Activated B cell treated with CpG ODN at 0.5 μM for 24 hours (primary cell): ENCODE data around the gene PTGR1. TPM values are rescaled to one million over a fixed set of nuclear protein-coding genes. Genes with fewer than 3 reads are reported as not detected.

Source experiments
- ATAC-seq: fragments of 200-7000 bp; cut with Tn5 transposase; one replicate; pipeline ENCODE4 v1.10.0; 2021; ENCODE audit warnings: low read depth, mild to moderate bottlenecking, moderate library complexity
- CTCF ChIA-PET: fragments of 350-600 bp; sonication (Branson Sonifier 250); formaldehyde crosslinking; loops from one replicate; lab custom pipeline; 2021; ENCODE audit warnings: antibody characterized with exemption; lab: Charles Lee
- POLR2A ChIA-PET: fragments of 350-600 bp; sonication (Branson Sonifier 250); formaldehyde crosslinking; loops from one replicate; lab custom pipeline; 2021; ENCODE audit warnings: antibody characterized with exemption; lab: Charles Lee
- DNase-seq: peaks from one replicate; pipeline ENCODE4 v3.0.0; 2022
- H3K27ac Mint-ChIP-seq: one replicate; pipeline ENCODE4 v1.8.0; 2020; ENCODE audit warnings: mixed read lengths
- H3K27me3 Mint-ChIP-seq: one replicate; pipeline ENCODE4 v1.8.0; 2021; ENCODE audit warnings: mixed read lengths
- H3K36me3 Mint-ChIP-seq: one replicate; pipeline ENCODE4 v1.8.0; 2021; ENCODE audit warnings: low read depth, mixed read lengths
- H3K4me1 Mint-ChIP-seq: one replicate; pipeline ENCODE4 v1.8.0; 2021; ENCODE audit warnings: mixed read lengths
- H3K4me3 Mint-ChIP-seq: one replicate; pipeline ENCODE4 v1.8.0; 2020; ENCODE audit warnings: mild to moderate bottlenecking, mixed read lengths
- H3K9me3 Mint-ChIP-seq: one replicate; pipeline ENCODE4 v1.8.0; 2020; ENCODE audit warnings: mixed read lengths
- CTCF ChIP-seq: fragments of 200-600 bp; IDR thresholded peaks from one replicate; pipeline ENCODE4 v1.8.0; 2022; ENCODE audit warnings: antibody characterized with exemption, mild to moderate bottlenecking
- intact Hi-C: fragments of 100-400 bp; cut with micrococcal nuclease; formaldehyde crosslinking; loops from one replicate; pipeline ENCODE4 v1.15.1; 2024
- total RNA-seq: library from RNA; stranded (reverse); gene quantifications from 2 replicates; pipeline ENCODE4 v1.2.3, GENCODE V29; 2022

Gene PTGR1
- 0.24 and 0.35 TPM in 2 replicates for total RNA-seq

- Mint-ChIP-seq H3K36me3 (no peaks in the 10 kb centered on the region), H3K4me3 (peak within 1 kb of the TSS; percentile 83), H3K4me1 (peaks cover 22% of the 10 kb centered on the region), H3K9me3 (no peaks in the 10 kb centered on the region), H3K27me3 (peaks cover 33% of the 10 kb centered on the region), H3K27ac (no peak within 1 kb of the TSS)
- DNase-seq, result peak; percentile 23
- ChIA-PET CTCF (interaction anchor here (1.0 kb wide), 1 partner anchor 91 kb away, joined by 3 read pairs; no protein-coding TSS in a partner anchor), POLR2A (interaction anchor here (0.7 to 1.5 kb wide), 2 partner anchors 475 to 1211 kb away, joined by 5 to 10 read pairs; no protein-coding TSS in a partner anchor)
- ATAC-seq, result peak; percentile 32
- TF ChIP-seq CTCF, result no peak
- intact Hi-C loops, result loop anchor here (2.0 to 5.0 kb wide), 2 partner anchors 31 to 1193 kb away; partner anchors contain the start of gene DNAJC25
Observed at GRCh38 chr9:111599092-111599954, at the start of gene PTGR1. TSS of gene PTGR1 (minus strand) at chr9:111599647. CDS start at chr9:111597422, 2,225 bp downstream.

- intact Hi-C loops, result no loop called here
- ChIA-PET CTCF (no interaction called here), POLR2A (no interaction called here)
- ATAC-seq (no peak), DNase-seq (no peak)
- TF ChIP-seq CTCF, result no peak
- H3K27ac Mint-ChIP-seq, result no peak overlapping the region
- peaks cover 44% of the 10 kb centered on the region for H3K36me3 Mint-ChIP-seq
- H3K4me3 Mint-ChIP-seq, result no peak overlapping the region
- H3K4me1 Mint-ChIP-seq, result no peaks in the 10 kb centered on the region
- H3K9me3 Mint-ChIP-seq, result no peaks in the 10 kb centered on the region
- no peaks in the 10 kb centered on the region for H3K27me3 Mint-ChIP-seq
Observed at GRCh38 chr9:111649016-111649415, 49.6 kb upstream of the PTGR1 start.

GRCh38 chr9:111648066-111648465, 48.6 kb upstream of the PTGR1 start:
- ATAC-seq, result no peak
- no peak overlapping the region for H3K27ac Mint-ChIP-seq
- POLR2A ChIA-PET, result no interaction called here

GRCh38 chr9:111646417-111646816, 47.0 kb upstream of the PTGR1 start:
- CTCF ChIA-PET, result interaction anchor here (0.7 kb wide), 1 partner anchor 636 kb away, joined by 3 read pairs; no protein-coding TSS in a partner anchor
- Mint-ChIP-seq H3K9me3 (no peaks in the 10 kb centered on the region), H3K4me3 (no peak overlapping the region), H3K27ac (no peak overlapping the region), H3K36me3 (peaks cover 45% of the 10 kb centered on the region), H3K4me1 (no peaks in the 10 kb centered on the region), H3K27me3 (no peaks in the 10 kb centered on the region)
- DNase-seq (no peak), ATAC-seq (no peak)
- POLR2A ChIA-PET, result no interaction called here
- intact Hi-C loops, result no loop called here
- no peak for TF ChIP-seq CTCF

More at GRCh38 chr9:111648066-111648465, 48.6 kb upstream of the PTGR1 start:
- intact Hi-C loops, result no loop called here
- CTCF ChIA-PET, result no interaction called here
- TF ChIP-seq CTCF, result no peak
- no peaks in the 10 kb centered on the region for H3K9me3 Mint-ChIP-seq
- H3K4me1 Mint-ChIP-seq, result no peaks in the 10 kb centered on the region
- H3K36me3 Mint-ChIP-seq, result peaks cover 43% of the 10 kb centered on the region
- no peak overlapping the region for H3K4me3 Mint-ChIP-seq
- DNase-seq, result no peak
- no peaks in the 10 kb centered on the region for H3K27me3 Mint-ChIP-seq

GRCh38 chr9:111645806-111646205, 46.4 kb upstream of the PTGR1 start:
- no peak for ATAC-seq
- DNase-seq, result no peak

More at GRCh38 chr9:111645806-111646205, 46.4 kb upstream of the PTGR1 start:
- intact Hi-C loops, result no loop called here
- Mint-ChIP-seq H3K4me3 (no peak overlapping the region), H3K9me3 (no peaks in the 10 kb centered on the region), H3K27me3 (no peaks in the 10 kb centered on the region), H3K27ac (no peak overlapping the region), H3K4me1 (no peaks in the 10 kb centered on the region), H3K36me3 (peaks cover 45% of the 10 kb centered on the region)
- TF ChIP-seq CTCF, result no peak
- CTCF ChIA-PET, result interaction anchor here (0.7 kb wide), 1 partner anchor 636 kb away, joined by 3 read pairs; no protein-coding TSS in a partner anchor
- POLR2A ChIA-PET, result no interaction called here
